Endometrial microvascular endothelial cells (primary cell): Measurements from ENCODE around the gene KCNQ1. TPM values are rescaled to one million over a fixed set of nuclear protein-coding genes. Genes with fewer than 3 reads are reported as not detected.

Experiments
- in situ Hi-C: cut with HindIII; loops from 2 replicates; pipeline ENCODE4 v1.10.0; 2017; ENCODE audit warnings: low sequenced_read_pairs, low pct_unique_long_range_greater_than_20kb; ENCODE audit errors: inconsistent ontology term
- total RNA-seq: library from RNA; depleted of rRNA; stranded (reverse); fragments of >200 nt; gene quantifications from one replicate; pipeline ENCODE4 v1.2.3, GENCODE V29; 2015; ENCODE audit errors: inconsistent ontology term

KCNQ1 gene
- total RNA-seq, 1 donor from 2014 or later = not detected

DNA sequence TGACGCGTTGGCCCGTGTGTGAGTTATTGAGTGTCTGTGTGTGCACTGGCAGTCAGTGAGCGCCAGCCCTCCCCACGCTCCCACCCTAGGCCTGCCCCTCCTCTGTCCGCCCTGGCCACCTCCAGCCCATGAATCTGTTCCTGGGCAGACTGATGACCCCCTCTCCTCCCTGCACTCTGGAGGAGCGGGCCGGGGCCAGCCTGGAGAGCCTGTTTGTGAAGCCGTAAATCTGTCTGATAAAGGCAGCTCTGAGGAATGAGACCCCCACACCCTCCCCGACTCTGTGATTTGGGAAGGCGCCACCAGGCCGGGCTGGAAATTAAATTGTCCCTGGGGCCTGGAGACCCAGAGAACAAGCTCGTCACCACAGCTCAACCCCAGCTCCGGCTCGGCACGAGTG, 35.7 kb upstream of the KCNQ1 start:
- in situ Hi-C loops = no loop called here

- in situ Hi-C loops = no loop called here
Observed at GRCh38 chr11:2409611-2410468, 35.0 kb upstream of the KCNQ1 start.

DNA sequence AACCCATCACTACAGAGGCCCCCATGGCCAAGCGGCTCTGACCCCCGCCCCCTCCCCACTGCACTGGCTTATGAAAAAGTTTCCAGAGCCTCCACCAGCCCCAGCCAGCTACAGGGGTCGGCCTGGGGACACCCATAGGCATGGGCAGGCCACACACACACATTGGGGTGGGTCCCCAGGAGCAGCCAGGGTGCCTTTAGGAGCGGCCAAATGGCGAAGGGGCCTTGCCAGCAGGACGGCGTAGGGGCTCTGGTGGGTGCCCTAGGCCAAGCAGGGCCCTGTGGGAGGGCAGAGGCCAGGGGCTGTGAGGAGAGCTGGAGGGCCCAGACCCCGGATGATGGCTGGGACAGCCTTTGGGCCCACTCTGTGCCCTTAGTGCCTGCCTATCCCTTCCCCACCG, 34.2 kb upstream of the KCNQ1 start:
- in situ Hi-C loops = no loop called here

DNA sequence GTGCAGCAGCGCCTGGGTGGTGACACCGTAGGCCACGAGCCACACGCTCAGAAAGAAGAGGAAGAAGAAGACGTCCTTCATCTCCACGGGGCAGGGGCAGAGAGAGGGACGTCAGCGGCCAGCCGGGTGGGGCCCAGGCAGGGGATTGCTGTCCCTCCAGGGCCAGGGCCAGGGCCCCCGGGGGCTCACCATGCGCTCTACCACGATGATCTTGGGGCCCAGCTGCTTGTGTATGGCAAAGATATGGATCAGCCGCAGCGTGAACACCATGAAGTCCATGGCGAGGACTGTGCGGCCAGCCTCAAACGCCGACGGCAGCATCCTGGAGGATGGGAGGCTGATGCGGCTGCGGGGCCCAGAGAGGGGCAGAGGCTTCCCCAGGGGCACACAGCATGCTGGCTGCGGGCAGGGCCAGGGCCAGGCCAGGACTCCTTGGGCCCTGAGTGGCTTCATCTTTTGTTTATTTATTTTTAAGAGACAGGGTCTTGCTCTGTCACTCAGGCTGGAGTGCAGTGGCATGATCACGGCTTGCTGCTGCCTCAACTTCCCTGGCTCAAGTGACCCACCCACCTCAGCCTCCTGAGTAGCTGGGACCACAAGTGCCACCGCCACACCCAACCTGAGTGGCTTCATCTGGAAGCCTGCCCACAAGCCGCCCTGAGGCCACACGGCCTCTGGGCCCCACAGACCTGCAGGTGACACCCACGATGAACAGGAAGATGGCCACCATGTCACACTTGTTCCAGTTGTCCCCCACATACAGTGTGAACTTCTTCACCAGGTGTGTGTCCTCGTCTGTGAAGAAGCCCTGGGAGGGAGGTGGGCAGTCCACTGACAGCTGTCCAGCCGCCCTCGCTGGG, 33.1 kb upstream of the KCNQ1 start:
- in situ Hi-C loops = no loop called here

GRCh38 chr11:2412323-2412722, 32.5 kb upstream of the KCNQ1 start:
- in situ Hi-C loops = no loop called here

DNA sequence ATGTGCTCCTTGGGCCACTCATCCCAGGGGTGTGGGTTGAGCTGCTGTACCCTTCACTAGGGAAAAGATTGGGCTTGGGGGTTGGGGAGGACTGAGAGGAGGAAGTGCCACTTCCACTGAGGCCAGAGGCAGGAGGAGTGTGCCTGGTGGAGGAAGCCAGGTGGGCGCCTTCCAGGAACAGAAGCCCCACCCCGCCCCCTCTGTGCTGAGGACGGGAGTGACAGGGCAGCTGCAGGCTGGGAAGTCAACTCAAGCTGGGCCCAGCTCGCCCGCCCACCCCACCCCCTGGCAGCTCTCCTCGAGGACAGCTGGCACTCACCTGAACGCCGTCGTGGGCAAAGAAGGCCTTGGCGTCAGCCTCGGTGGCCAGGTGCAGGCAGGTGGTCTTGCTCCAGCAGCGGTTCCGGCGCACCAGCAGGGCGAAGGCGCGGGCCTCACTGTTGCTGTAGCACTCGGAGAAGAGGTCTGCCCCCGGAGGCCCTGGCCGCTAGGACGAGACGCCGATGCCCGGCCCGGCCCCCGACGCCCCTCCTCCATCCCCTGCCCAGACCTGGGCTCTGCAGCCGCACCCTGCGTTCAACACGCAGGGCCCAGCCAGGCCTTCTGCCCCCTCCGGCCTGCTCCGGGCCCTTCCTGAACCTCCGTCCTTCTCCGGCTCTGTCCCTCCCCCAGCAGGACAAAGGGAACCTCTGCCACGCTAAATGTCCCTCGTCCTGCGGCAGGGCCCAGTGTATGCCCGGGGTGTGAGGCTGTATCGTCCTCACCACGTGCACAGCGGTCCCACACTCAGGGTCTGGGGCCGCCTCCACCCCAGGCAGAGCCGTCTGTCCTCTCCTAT, 30.8 kb upstream of the KCNQ1 start:
- in situ Hi-C loops = no loop called here

- in situ Hi-C loops = no loop called here
Observed at GRCh38 chr11:2414616-2415015, 30.2 kb upstream of the KCNQ1 start.

GRCh38 chr11:2415171-2415570, 29.6 kb upstream of the KCNQ1 start:
- in situ Hi-C loops = no loop called here

GRCh38 chr11:2415601-2416380, 29.0 kb upstream of the KCNQ1 start:
- in situ Hi-C loops = no loop called here

DNA sequence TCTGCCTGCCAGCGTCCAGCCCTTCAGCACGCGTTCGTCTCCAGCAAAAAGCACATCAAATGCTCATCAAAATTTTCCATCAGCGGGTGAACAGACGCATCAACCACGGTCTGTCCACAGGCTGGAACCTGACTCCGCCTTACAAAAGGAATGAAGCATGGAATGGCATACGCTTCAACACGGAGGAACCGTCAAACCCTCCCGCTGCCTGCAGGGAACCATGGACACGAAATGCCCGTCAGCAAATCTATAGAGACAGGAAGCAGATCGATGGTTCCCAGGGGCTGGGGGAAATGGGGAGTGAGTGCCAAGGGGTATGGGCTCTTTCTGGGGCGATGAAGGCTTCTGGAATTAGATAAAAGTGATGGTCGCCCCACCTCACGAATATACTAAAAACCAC, 28.0 kb upstream of the KCNQ1 start:
- in situ Hi-C loops = no loop called here

- in situ Hi-C loops = no loop called here
Observed at GRCh38 chr11:2417856-2418692, 26.7 kb upstream of the KCNQ1 start.

DNA sequence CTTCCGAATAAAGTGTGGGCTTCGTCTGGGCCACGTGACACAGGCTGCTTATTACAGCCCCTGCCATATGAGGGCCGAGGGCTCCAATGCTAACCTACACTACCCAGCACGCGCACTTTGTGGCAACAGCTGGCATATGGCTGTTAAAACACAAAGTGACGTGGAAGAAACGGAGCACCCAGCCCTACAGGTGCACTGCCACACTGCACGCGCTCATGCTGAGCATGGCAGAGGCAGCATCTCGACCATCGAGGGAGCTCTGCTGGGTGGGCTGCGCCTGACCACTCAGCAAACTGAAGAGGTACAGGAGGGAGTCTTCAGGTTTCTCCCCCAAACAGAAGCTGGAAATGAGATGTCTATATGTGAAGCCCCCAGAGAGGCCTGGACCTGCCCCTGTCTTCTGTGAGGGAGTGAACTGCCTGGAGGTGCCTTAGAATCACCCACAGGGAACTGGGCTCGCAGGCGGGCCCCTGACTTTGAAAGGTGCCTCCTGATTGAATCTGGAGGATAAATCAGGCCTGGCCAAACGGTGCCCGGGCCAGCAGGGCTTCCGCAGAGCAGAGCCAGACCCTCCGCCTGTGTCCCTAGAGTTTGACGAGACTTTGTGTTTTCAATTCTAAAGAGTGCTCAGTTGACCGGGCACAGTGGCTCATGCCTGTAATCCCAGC, 26.0 kb upstream of the KCNQ1 start:
- in situ Hi-C loops = no loop called here

GRCh38 chr11:2419638-2420501, 24.9 kb upstream of the KCNQ1 start:
- in situ Hi-C loops = no loop called here

GRCh38 chr11:2420502-2421225, 24.1 kb upstream of the KCNQ1 start:
- in situ Hi-C loops = no loop called here

DNA sequence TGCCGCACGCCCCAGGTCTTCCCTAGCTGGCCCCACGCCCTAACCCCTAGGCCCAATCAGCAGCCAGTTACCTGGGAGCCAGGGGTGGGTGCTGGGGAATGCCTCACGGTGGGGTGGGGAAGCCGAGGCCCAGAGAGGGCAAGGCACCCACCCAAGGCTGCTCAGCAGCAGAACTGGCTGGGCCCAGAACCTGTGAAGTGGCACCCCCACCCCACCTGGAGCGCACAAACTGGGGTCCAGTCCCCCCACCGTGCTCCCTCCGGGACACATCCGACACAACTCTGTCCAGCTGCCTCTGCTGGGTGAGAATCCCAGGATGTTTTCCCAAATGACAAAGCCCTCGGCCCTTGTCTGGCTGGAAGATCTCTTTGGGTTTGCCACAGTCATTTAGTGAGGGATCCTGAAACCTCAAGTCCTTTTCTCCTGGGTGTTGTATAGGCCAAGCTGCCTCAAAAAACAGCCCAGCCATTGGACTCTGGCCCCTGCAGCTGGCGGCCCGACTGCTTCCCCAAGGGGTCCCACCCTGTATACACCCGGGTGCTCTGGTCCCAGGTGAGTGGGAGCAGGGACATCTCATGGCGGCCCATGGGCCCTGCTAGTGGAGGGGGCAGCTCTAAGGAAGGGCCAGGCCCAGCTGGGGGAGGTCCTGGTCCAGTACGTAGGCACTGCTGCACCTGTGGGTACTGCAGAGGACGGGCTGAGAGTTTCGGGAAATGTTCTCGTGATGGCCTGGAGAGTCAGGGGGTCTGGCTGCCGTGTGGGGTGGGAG, 23.4 kb upstream of the KCNQ1 start:
- in situ Hi-C loops = no loop called here
